RPMI7951 (cell line): Measurements from ENCODE around the gene TRDN. TPM values are rescaled to one million over a fixed set of nuclear protein-coding genes. Genes with fewer than 3 reads are reported as not detected.
A peak's percentile ranks its signal among the peaks of the same experiment; 100 is the strongest.

Source experiments
- DNase-seq: peaks from one replicate; pipeline ENCODE4 v3.0.0-alpha.2; 2012; ENCODE audit warnings: low read depth
- total RNA-seq: library from RNA; depleted of rRNA; stranded (reverse); fragments of >200 nt; shearing (Covaris generic); gene quantifications from 2 replicates; pipeline ENCODE4 v1.2.3, GENCODE V29; 2014; rRNA removed

Gene TRDN, protein sequence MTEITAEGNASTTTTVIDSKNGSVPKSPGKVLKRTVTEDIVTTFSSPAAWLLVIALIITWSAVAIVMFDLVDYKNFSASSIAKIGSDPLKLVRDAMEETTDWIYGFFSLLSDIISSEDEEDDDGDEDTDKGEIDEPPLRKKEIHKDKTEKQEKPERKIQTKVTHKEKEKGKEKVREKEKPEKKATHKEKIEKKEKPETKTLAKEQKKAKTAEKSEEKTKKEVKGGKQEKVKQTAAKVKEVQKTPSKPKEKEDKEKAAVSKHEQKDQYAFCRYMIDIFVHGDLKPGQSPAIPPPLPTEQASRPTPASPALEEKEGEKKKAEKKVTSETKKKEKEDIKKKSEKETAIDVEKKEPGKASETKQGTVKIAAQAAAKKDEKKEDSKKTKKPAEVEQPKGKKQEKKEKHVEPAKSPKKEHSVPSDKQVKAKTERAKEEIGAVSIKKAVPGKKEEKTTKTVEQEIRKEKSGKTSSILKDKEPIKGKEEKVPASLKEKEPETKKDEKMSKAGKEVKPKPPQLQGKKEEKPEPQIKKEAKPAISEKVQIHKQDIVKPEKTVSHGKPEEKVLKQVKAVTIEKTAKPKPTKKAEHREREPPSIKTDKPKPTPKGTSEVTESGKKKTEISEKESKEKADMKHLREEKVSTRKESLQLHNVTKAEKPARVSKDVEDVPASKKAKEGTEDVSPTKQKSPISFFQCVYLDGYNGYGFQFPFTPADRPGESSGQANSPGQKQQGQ
- total RNA-seq, result not detected in 2 replicates

DNA sequence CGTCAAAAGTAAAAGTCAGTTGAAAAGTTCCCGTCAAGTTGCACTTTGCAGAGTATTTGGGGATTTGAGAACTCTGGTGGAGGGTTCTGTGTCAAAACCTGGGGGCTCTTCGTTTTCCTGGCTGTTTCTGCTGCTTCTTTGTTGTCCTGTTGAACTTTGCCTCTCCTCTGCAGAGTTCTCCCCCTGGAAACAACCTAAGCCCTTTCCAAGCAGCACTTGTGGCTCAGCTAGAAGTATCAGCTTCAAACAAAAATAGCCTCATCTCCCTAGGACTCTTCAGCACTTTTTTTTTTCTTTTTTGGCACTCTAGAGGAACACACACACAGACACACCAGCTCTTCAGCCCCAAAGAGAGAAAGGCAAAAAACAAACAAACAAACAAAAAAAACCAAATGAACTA, at the start of gene TRDN:
TRDN (minus strand) TSS at position 169 of the 400 bp plus-strand sequence. CDS start 175 bp downstream, outside the sequence.
- no peak for DNase-seq

DNA sequence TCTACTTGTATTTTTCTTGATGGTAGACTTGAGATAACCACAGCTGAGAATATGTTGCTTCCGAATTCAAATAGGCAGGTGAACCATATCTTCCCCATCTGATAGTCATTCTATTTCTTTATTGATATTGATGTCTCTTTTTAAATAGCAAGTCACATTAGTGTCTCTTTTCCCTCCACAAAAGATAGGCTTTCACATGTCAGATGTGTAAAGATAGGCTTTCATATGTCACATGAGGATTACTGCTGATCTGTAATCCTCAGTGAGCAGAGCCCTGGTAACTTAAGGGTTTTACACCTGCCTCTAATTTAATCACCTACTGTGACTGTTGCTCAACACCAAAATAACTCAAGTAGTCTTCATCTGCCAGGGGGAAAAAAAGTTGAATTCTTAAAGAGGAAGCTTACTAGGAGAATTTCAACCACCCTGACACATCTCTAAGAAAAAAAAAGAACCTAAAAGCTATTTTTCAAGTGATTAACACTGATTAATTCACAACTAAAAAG, 45.3 kb upstream of the TRDN start:
- no peak for DNase-seq

DNA sequence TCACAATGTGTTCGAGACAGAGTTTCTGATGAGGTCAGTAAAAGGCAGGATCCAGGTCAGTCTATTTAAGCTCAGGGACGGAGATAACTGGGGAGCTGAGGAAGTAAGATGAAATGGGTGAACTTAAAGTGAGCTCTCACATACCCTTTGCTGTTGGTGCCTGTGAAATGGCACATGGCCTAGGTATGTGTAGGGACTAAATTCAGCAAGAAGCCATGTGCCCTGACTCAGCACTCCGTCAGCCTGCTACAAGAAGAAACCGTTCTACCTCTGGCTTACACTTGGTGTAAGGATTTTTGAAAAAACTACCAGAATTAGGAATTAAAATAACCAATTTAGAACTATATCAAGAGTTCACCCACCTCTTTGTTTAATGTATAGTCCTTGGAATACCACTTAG, 41.1 kb upstream of the TRDN start:
- DNase-seq, result no peak

DNA sequence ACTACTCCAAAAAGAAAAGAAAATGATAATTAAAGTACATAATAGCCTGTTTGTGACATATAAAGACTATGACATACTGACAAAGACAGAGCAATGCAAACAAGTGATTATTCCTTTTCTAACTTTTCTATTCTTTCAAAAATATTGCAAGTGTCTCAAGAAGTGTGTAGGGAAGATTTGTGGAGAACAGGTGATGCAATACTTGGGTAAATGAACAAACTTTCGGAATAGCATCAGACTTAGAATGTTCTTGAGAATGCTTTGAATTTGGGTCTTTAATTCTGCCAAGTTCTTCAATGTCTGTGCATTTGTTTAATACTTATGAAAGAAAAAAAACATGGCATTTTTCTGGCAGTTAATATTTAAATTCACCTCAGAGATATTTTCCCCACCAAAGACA, 40.0 kb upstream of the TRDN start:
- no peak for DNase-seq

DNA sequence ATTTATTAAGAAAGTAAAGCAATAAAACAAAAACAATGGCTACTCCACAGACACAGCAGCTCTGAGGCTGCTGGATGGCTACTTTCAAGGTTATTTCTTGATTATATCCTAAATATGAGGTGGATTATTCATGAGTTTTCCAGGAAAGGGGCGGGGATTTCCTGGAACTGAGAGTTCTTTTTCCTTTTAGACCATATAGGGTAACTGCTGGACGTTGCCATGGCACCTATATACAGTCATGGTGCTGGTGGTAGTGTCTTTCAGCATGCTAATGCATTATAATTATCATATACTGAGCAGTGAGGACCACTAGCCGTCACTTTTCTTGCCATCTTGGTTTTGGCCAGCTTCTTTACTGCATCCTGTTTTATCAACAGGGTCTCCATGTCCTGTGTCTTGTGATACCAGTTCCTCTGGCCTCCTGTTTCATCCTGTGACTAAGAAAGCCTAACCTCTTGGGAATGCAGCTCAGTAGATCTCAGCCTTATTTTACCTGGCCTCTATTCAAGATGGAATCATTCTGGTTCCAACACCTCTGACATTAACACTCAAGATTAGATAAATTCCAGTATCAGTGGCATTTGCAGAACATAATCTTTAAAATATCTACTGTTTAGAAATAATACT, 32.3 kb upstream of the TRDN start:
- DNase-seq, result no peak

DNA sequence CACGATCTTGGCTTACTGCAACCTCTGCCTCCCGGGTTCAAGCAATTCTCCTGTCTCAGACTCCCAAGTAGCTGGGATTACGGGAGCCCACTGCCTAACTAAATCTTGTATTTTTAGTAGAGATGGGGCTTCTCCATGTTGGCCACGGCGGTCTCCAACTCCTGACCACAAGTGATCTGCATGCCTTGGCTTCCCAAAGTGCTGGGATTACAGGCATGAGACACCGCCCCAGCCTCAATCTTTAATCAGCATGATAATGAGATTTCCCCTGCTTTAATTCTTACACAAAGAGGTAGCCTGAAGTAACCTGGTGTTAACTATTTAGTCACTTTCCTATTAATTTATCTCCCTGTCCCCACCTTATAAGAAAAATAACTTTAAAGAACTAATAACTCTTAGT, 31.3 kb upstream of the TRDN start:
- DNase-seq, result no peak

DNA sequence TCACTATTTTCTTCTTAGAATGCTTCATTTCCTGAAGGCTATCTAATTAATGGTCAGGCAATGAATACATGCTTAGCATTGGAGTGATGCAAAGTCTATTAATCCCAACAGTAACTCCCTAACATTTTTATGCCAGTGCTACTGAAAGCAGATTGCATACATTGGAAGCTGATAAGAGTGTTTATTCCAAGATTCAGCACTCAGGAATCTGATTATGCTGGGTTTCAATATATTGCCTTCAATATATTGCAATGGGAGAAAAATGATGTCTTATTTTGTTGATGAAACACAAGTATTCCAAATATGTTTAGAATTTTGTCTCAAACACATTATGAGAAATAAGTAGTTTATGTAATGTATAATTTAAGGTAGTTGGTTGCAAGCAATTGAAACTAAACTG, 26.7 kb upstream of the TRDN start:
- no peak for DNase-seq

DNA sequence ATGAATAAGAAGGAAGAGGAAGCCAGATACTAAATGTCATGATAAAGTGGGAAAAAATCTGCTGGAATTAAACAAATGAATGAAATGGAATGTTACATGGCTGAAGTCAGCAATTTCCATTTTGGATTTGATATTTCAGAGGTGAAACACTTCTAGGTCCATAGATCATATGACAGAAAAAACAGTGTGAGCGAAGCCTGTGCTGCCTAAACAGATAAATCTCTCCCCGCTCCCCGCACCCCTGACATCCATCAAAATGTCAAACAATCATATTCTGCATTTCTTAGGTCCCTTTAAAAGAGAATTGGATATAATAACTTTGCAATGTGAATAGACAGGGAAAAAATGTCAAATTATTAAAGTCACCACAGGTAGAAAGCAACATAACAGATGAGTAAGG, 26.0 kb upstream of the TRDN start:
- no peak for DNase-seq

DNA sequence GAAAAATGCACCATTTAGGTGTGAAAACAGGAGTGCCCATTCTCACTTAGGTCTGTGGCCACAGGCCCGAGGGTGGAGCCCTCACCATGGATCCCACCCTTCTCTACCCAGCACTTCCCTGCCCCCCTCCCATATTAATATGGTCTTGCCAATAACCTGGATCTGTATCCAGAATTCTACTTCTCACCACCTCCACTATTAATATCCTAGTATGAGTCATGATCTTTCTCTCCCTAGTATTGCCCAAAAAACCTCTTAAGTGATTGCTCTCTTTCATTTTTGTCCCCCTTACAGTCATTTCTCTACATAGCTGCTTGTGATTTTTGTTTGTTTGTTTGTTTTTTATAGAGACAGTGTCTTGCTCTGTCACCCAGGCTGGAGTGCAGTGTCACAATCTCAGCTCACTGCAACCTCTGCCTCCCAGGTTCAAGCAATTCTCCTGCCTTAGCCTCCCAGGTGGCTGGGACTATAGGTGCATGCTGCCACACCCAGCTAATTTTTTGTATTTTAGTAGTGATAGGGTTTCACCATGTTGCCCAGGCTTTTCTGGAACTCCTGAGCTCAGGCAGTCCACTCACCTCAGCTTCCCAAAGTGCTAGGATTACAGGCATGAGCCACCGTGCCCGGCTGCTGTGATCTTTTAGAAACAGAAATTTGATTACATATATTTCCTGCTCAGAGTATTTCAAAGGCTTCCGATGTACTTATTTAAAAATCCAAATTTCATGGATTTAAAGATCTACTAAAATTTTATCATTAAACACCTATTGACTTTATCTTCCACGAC, 24.5 kb upstream of the TRDN start:
- no peak for DNase-seq

DNA sequence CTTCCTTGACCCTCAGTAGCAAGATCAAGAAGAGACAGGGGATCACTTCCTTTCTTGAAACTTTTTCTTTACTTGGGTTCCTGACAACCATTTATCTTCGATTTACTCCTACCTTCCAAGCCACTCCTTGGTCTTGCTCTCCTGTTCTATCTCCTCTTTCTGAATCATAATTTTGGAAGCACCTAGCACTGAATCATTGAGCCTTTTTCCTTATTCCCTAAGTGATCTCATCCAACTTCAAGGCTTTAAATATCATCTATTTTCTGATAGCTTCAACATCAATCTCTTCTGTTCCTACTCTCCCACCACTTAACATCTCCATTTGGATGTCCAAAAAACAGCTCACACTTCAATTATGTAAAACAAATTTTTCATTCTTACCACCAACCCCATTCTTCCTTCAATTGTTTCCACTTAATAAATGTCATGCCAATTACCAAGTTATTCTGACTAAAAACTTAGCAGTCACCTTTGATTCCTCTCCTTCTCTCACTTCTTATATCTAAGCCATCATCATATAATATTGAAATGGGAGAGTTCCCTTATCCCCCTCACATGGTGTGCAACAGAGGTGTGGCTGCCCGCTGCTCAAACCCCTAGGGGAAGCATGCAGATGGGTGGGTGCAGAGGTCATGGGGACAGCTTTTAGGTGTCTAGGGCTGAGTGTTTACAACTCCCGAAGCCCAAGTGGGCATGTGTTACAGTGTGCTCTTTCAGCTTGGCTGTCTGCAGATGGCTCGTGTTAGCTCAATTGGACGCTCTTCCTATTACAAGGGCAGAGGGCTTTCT, 23.4 kb upstream of the TRDN start:
- no peak for DNase-seq

DNA sequence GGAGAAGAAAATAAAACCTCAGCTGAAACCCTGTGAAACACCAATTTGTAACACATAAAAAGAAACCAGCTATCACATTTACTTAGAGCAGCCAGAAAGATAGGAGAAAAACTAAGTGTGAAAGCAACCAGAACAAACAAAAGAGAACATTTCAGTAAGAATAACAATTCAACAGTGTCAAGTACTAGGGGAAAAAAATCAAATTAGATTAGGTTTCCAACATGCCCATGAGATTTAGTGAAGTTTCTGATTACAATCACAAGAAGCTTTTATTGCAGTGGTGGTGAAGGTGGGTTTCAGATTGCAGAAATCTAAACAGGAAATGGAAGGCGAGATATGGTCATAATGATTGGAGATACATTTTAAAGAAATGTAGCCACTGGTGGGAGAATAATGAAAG, 22.1 kb upstream of the TRDN start:
- DNase-seq, result no peak

DNA sequence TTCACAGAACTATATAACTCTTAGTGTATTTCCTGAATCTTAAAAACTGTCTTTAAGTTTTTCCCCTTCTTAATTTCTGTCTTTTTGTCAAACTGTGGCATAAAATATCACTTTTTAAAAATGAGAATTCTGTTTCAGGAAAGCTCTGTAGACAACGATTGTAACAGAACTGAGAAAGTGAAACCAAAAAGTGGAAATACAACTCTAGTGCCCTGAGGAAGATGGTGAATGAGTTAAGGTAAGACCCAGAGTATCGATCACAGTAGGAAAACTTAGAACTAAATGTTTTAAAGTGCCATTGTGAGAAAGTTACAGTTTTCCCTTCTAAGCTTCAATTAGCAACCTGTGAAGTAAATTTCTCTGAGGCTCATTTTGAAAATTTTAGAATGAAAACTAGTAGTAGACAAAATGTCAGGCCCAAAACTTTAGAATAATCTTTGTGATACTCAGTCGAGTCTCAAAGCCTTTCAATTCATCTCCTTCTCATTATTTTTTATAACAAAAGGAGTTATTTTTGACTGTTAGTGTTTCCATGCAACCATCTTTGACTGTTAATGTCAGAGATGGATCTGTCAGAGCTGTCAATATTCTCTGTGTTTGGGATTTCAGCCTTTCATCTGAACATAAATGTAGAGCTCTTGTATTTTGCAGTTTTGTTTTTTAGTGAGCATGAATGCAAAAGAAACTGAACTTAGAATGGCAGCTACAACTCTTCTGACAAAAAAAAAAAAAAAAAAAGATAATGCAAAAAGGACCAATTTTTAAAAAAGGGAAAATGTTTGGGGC, 19.0 kb upstream of the TRDN start:
- peak; percentile 51 for DNase-seq

DNA sequence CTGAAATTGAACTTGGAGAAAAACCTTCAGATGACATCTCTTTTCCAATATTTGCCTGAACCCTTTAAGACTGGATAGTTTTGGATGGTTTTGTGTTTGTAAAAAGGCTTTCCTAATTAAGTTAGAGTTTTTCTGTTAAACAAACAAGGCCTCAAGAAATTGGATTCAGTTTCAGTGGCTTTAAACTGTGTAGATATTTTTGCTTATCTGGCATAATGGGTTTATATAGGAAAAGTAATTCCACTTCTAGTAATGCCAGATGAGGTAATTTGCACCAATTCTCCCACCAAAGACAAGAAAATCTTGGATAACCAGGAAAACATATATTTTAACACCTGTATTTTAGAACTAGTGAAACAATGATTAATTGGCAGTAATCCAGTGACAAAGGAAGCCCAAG, 12.0 kb upstream of the TRDN start:
- DNase-seq, result no peak

DNA sequence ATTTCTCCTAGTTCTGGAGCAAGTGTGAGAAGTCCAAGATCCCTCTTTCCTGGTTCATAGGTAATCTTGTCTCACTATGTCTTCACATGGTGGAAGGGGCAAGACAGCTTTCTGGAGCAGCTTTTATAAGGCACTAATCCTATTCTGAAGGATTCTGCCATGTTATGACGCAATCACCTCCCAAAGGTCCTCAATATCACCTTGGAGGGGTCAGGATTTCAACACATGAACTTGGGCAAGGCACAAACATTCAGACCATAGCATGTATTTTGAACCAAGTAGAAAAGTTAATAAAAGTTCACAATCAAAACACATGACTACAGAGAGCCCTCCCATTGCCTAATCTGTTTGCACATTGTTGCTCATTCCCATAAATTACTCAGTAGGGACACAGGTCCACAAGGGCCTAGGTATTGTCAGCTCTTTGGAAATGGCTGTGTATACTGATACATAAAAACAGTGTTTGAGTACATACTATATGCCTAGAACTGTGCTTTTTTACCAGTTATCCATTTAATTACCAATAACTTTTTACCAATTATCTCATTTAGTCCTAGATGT, 11.3 kb upstream of the TRDN start:
- no peak for DNase-seq

DNA sequence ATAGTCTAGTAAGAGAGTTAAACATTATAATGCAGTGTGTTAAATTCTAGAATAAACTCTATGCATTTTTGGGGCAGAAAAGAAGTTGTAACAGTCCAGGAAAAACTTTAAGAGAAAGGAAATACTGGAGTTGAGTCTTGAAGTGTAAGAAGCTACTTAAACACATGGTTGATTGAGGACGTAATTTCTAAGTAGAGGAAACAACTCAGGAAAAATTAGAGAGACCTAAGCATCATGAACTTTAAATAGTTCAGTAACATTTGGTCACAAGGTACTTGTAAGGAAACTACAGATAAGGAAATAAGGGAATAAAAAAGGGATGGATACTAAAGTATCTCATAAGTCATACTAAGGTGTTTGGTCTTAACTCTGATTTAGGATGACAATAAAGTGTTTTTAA, 4.7 kb upstream of the TRDN start:
- DNase-seq, result no peak

DNA sequence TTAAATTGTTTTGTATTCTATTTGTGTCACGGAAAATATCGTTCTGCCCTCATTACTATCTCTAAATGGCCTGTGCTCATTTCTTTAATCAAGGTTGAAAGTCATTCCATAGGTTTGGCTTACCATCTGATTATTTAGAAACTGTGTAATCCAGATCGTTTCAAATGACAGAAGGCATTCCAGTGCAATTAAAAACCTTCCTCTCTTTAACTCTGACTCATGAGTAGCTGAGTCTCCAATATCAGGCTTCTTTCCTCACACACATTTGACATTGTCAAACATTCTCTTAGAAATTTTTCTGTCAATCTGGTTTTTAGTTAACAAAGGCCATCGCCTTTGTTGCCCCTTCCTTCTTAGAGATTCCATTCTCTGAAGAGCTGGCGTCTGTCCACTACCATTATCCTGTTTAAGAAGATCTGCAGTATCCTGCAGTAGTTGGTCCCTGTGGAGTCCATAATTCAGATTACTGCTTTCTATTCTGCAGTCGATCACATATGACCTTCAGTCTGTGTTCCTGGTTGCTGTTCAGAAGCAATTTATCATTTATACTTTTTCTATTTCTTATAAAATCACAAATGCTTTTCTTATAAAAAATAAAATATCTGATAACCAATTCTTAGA, 3.9 kb upstream of the TRDN start:
- no peak for DNase-seq

DNA sequence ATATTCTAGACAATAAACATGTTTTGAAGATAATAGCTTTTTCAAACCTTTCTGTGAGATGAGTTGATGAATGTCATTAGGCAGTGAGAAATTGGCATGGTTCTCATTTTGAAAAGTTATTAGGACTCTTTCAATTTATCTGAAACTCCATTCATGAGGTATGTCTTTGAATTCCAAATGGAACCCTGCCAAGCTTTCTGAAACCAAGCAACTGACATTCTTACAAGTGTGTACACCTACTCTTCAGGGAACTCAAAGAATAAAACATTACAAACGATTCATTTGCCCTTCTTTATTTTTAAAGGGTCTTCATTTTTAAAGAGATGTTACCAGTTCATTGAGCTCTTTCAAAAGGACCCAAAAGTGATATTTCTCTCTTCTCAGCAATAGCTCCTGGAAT, 2.1 kb upstream of the TRDN start:
- no peak for DNase-seq

DNA sequence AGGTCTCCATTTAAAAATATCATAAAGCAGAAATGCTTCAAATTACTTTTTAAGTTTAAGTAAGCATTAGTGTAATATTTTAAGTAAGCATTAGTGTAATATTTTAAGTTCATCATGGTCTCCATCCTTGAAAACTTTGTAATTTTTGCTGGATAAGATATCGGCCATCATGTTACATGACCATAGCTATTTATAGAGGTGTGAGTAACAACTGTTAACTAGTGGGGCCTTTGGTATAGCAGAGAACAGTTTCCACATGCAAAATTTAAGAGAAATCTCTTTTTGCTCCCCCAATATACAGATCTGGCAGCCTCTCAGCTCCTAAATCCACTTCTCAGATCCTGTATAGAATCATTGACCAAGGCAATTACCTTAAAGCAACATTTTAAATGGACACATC, 468 bp downstream of the TRDN start:
- no peak for DNase-seq

DNA sequence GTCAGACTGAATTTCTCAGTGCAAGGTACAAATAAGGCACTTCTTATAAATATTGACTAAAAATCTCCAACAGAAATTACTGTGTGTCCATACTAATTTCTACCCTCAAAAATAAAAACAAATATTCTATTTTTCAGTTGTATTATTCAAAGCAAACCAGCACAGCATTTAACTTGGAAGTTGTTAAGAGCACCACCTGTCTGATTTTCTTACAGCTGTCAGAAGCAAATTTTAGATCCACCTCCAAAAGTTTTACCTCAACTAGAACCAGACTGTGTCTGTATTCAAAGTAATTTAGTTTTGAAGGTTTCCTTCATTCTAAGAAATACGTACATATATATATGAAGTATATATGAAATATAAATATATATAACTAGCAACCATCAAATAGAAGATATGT, 1.2 kb downstream of the TRDN start:
- no peak for DNase-seq
